HG03108 (cell line): ENCODE results near the gene DMRT2.

ENCODE experiments used
- ATAC-seq: cut with Tn5 transposase; IDR thresholded peaks from one replicate; pipeline ENCODE4 v1.9.1; 2021; ENCODE audit warnings: moderate library complexity; ENCODE audit not compliant: unreplicated experiment

Gene DMRT2

DNA sequence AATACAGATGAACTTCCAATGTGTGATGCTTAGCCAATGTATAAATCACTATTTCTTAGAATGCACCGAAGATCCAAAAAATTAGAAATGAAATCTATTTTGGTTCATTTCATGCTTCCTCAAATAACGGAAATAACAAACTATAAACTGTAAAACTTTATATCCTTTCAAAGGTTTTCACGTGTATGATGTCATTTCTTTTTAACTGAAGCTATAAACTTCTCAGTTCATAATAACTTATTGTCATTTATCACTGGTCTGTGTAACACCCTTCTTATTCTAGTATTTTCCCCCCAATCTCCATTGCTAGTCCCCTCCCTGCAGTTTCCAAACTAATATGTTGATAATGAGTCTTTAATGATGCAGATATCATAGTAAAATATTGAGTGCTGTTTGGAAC is 36.4 kb downstream of the DMRT2 start:
- no peak for ATAC-seq

DNA sequence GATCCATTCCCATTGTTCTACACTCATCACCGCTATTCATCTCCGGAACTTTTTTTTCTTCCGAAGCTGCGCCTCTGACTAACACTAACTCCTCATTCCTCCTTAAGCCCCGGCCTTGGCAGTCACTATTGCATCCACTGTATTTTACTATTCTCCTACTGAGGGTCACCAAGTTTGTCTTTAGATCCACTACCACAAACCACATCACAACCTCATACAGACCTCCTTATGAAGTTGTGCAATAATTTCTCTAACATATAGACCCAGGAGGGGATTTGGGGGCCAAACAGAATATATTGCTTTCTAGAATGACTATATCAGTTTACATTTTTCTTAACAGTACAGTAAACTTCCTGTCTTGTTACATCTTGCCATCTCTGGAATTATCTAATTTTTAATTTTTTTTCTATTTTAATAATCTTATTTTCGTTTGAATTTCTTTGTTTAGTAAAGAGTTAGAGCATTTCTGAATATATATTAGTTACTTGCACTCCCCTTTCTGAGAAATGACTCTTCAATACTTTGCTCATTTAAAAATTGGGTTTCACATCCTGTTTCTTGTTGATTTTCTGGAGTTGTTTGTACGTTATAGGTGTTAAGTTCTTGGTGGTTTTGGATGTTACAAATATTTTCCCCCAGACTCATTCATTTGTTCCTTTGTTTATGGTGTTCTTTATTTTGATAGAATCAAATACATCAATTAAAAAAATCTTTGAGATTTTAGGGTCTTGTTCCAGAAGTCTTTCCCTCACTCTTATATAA is 37.1 kb downstream of the DMRT2 start:
- no peak for ATAC-seq

DNA sequence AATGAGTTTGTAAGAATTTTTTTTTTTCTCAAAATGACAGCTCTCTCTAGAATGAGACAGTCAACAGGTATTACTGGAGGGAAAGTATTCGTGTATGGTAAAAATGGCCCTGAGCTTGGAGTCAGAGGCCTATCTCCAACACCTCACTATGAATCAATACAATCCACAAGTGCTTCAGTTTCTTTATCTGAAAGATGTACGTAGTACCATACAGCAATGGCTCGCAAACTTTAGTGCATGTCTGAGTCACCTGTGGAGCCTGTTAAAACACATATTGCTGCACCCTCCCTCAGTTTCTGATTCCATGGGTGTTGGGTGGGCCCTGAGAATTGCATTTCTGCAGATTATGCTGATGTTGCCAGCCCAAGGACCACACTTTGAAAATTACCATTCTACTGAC is 44.6 kb downstream of the DMRT2 start:
- no peak for ATAC-seq

DNA sequence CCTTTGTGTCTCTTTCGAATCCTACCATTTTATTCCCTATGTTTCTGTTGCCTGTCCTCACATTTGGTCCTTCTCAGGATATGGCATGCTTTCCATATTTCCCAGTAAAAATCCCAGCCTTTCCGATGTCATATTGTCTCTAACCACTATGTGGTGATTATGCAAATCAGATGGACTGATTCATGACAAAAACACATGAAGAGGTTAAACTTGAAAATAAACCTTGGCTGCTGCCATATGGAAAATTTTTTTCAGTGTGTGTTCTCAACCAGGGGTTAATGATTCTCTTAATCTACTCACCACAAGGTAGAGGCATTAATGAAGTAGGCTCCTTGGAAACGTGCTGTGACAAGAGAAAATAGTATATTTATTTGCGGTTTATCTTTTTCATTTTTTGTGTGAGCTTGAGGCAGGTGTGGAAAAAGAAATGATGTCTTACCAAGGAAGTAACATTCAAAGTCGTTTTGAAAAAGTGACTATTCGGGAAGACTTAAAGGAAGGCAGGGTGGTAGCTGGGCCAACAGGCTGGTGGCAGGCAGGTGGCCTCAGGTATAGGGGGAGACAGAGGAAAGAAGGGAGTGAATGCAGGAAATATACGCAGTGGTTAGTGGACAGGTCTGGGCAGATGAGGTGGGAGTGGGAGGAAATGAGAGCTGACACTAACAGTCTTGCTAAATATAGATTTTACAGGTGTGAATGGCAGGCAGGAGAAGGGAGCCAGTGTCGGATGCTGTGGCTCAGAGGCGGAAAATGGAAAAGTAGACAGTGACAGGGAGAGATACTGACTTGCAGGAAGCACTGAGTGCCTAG is 46.2 kb downstream of the DMRT2 start:
- ATAC-seq, result no peak

- no peak for ATAC-seq
Measured at GRCh38 chr9:1098551-1098950, 48.4 kb downstream of the DMRT2 start.

- no peak for ATAC-seq
Measured at GRCh38 chr9:1100201-1100600, 50.0 kb downstream of the DMRT2 start.

DNA sequence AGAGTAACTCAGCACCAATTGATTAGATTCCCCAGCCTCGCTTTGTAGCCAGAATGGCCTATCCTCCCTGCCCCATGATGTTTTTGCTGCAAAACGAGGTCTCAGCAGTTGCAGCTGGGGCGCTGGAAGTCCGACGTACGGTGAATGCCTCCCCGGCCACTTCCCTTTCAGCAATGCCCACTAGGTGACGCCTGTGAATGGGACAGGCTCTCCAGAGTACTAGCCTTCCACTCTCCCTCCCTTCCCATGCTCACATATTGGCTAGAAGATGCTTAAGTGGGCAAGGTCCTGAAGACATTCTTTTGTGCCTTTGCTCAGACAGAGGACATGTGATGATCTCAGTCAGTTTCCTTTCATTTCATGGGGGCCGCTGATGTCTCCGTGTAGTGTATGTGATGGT is 50.8 kb downstream of the DMRT2 start:
- no peak for ATAC-seq

DNA sequence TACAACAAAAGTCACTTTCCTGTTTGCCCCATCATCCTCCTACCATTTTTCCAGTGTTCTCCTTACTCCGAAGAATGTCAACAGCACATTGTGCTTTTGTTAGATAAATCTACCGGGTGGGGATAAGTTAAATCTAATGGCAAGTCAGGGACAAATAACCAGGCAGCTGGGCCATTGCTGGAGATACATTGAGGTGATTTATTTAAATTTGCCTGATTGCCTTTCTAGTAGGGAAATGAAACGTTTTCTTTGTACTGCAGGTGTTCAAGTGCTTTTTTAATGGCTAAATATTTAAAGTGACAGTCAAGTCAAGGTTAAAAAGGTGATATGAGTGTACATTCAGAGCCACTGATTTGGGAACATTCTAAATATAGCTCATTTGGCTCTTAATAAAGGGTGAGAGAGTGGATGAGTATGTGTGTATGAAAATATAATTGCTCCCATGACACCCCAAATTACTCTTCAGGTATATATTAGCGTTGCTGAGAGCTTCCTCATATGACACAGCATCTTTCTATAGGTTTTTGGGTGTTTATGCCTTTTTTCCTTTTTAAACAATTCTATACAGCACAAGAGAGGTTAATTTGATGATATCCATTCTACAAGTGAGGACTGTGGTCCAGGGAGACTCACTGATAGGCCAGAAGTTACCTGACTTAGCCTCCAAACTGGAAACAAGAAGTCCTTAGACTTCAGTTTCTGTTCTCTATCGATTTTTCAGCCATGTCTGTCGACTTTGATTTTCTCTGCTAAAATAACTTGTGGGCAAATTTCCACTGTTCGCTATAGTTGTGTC is 51.9 kb downstream of the DMRT2 start:
- ATAC-seq, result no peak

DNA sequence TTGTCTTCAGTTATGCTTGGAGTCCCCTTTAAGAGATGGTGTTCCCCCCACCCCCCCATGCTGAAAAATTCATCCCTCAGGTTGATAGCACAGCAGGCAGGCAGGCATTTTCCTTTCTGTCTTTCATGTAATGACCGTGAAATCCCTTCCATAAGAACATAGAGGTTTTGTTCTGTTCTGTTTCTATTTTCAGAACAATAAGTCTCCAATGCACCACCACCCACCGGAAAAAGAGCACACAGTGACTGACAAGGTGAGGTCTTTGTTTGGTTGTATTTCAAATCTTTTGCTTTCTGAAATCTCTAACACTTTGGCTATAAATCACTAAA is 52.4 kb downstream of the DMRT2 start:
- no peak for ATAC-seq
